ENCODE measurements around the gene ADK.
"Not testable (repeated sequence)": the region's sequence is repeated elsewhere in the genome, so short reads cannot be mapped to it uniquely, and the experiment has no call there.

The ADK gene

DNA sequence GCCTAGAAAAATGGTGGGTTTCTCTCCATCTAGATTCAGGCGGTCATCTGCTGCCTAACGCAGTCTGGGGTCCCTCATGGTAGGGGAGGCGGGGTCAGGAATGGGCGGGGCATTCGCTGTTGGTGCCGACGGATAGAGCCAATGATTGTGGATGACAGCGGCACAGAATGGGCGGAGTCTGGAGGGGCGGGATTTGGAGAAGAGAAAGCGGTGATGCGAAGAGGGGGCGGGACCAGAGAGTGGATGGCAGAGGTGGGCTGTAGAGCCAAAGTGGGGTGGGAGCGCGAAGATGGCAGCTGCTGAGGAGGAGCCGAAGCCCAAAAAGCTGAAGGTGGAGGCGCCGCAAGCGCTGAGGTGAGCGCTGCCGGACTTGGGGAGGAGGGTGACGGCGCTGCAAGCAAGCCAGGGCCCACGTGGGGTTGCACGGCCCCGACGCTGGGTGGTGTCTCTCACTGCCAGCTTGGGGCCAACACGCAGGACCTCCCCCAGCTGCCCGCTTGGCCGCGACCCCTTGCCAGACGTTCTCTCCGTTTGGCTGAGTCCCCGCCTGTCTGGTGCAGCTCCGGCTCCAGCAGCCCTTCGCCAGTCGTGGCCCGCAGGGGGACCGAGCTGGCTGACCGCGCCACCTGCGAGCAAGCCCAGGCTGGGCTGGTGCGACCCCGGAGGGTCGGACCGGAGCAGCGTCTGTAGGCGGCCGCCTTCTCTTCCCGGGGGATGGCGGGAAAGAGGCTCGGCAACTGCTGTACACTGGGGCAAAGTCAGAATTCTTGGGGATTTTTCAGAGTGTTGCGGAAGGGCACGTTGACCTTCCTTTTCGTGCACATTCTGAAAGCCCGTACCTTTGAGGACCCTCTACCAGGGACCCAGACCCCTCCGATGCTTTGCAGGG is at the start of gene ADK:
Gene ADK, plus strand, starts transcription at position 232 of the 889 bp plus-strand sequence. Its CDS starts 58 bp downstream, at position 290.
- peak; percentile 99 for DNase-seq

DNA sequence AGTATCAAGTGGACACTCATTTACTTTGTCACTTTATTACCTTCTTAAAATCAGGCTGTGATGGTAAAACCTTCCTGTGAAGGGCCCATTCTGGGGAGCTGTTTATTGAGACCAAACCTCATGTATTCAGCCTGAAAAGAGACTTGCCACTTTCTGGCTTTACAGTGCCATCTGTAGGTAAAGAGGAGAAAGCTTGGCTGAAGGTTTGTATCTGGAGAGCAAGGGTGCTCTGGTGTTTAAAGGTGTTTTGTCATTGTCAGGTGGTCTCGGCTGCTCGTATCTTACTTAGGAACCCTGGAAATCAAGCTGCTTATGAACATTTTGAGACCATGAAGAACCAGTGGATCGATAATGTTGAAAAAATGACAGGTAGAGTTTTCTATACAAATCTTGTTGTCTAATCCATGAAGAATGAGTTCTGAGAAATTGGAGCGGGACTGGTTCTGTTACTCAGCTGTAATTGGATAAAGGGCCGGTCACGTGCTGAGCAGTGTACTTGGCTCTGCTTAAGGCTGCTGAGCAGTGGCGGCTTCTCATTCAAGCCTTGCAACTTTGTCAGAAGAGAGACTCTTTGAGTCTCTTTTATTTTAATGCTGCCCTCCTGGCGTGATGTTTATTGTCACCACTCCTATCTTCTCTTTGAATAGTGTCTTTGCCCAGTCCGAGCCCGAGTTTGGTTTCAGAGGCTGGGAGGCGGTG is 47.3 kb upstream of the ADK start:
- peak; percentile 52 for DNase-seq

DNA sequence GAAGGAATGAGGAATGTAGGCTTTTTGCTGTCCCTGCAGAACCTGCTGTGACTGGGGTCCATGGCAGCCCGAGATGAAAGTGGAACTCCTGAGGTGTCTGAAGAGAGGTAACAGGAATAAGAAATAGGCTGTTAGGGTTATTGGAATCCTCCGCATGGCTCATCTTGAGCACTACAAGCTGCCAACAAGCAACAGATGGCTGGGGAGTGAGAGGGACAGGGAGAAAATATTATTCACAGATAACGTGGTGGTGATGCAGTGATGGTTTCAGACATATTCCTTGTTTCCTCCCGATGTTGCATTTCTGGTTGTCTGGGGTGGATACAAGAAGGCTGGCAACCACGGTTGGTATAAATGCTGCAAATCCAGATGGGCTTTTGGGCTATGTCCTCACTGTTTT is 46.5 kb upstream of the ADK start:
- no peak for DNase-seq

DNA sequence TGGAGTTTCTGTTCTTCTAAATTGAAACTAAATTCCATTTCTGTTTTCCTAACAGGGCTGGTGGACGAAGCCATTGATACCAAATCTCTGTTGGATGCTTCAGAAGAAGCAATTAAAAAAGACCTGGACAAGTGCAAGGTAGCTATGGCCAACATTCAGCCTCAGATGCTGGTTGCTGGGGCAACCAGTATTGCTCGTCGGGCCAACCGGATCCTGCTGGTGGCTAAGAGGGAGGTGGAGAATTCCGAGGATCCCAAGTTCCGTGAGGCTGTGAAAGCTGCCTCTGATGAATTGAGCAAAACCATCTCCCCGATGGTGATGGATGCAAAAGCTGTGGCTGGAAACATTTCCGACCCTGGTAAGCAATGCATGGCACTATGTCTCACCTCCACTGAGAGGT is 46.0 kb upstream of the ADK start:
- DNase-seq = no peak

DNA sequence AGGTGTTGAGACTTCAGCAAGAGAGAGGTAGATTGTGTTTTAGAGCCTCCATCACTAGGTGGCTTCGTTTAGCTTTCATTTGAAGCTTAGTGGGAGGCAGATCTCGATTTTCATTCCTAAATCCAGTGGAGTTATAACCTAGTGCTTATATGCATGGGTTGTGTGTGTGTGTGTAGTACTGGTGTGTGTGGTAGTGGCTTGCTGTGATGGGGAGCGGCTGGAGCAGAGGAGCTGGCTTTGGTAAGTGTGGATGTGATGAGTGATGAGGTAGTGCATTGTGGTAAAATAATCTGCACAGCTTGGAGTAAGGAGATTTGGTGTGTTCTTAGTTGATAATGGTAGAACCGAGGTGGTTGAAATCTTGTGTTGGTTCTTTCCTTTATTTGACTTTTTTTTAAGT is 43.6 kb upstream of the ADK start:
- DNase-seq = no peak

DNA sequence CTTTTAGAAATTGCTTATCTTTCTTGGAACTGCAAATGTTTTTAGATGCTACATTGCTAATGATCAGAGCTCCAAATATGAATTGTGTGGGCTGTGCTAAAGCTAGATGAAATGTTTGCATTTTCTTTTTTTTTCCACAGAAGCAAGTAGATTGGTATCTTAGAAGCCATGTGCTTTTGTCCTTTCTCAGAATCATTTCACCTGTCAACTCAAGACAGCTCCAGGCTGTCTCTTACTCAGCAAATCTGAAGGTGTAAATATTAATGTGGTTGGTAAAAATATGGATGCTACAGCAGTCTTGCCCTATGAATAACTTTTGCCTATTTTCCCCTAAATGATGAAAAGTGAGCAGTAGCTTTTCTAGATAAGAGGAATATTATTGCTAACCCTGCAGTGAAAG is 41.6 kb upstream of the ADK start:
- DNase-seq = no peak

DNA sequence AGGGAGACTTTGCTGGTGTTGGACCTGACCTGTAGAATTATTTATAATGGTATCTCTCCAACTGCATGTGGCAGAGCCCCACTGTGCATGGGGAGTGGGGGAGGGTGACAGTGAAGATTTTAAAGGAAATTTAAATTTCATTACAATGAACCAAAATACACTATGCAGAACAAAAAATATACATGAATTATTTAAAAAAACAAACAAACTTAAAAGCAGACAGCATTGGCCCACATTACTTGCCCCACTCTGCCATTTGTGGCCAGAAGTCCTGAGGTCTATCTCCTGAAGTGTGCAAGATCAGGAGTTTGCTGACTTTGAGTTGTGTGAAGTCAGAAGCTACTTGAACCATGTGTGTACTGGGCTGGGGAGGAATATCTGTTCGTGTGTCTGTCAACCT is 40.9 kb upstream of the ADK start:
- DNase-seq = no peak

DNA sequence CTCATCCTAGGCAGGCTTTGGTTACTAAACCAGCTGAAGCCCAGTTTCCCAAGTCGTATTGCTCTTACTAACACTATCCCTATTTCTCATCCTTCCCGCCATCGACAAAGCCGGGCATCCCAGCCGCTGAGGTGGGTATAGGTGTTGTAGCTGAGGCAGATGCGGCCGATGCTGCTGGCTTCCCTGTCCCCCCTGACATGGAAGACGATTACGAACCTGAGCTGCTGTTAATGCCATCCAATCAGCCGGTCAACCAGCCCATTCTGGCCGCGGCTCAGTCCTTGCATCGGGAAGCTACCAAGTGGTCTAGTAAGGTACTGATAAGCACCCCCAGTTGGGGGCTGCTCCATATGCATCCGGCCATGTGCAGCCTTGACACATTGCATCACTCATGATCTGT is 39.2 kb upstream of the ADK start:
- no peak for DNase-seq

DNA sequence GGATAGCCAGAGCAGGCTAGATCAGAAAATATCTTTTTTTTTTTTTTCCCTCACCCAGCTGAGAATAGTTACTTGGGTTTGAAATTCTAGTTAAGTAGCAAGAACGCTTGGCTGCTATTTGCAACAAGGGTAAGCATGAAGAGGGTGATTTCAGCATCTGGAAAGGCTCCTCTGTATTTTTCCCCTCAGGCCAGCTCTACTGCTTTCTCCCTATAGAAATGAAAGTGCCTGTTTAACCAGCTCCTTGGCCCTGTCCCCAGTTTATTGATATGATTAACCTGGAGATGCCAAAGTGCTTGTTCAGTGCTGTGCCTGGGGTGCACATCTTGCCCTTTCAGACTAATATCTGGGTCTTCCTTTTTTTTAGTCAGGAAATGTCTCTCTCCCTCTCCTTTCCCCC is 37.5 kb upstream of the ADK start:
- DNase-seq = no peak

DNA sequence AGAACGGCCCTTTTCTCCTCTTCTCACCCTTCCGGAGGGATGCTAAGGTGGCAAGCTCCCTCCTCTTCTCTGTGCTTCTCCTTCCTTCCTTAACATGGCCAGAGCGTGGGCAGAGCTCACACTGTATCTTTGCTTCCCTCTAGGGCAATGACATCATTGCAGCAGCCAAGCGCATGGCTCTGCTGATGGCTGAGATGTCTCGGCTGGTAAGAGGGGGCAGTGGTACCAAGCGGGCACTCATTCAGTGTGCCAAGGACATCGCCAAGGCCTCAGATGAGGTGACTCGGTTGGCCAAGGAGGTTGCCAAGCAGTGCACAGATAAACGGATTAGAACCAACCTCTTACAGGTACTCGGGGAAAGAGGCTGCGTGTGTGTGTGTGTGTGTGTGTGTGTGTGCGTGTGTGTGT is 37.0 kb upstream of the ADK start:
- DNase-seq = no peak

DNA sequence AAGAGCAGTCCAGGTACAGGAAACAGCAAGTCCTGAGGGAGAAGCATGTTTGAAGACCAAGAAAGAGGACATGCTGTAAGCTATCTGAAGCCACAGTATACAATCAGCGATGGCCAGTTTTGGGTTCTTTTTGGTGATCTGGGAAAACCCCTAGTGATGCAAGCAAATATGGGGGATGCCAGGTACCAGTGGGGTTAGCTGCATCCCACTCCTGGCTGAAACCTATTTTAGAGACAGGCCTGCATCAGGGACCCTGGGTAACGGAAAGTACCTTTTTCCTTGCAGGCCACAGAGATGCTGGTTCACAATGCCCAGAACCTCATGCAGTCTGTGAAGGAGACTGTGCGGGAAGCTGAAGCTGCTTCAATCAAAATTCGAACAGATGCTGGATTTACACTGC is 33.3 kb upstream of the ADK start:
- DNase-seq = no peak

DNA sequence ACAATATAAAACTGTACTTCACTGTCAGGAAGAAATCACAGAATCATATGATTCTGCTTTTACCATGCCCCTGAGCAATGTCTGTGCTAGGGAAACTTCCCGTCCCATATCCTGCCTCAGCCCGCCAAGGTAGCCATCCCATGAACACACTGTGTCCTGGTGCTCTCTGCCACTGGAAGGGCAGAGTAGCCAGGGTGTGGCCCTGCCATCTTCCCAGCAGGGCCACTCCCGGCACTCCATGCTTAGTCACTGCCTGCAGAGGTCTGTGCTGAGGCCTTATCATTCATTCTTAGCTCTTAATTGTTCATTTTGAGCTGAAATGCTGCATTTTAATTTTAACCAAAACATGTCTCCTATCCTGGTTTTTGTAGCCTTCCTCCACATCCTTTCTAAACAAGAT is 32.2 kb upstream of the ADK start:
- peak; percentile 52 for DNase-seq

DNA sequence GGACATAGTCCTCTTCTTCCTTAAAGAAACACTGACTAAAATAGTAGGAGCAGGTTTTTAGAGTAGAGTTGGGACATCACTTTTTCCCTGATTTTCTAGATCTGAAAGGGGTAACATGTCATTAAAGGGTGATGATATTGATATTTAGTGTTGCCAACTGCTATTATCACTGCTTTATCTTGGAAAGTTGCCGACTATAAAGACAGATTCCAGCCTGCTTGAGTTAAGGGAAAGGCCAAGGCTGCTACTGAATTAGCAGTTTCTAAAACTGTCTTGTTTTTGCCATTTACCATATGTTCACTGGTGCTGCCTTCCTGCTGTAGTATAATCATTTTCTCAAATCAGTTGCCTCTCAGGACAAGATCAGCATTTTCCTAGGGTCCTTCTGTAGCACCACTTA is 30.1 kb upstream of the ADK start:
- no peak for DNase-seq

DNA sequence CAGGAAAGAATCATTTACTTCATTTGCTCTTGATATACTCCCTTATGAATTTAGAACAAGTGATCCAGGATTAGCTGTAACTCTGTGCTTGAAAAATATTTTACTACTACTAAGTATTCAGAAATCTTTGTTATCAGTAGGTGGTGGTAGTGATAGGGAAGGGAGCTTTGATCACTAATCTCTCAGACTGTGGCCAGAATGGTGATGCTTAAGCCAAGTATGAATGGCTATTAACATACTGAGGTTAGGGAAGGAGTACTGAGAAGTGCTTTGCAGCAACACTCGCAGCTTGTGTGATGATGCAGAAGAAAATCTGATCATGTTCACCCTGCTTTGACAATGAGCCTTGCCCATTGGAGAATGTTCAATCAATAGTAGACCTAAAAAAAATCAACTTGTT is 29.7 kb upstream of the ADK start:
- DNase-seq = no peak

DNA sequence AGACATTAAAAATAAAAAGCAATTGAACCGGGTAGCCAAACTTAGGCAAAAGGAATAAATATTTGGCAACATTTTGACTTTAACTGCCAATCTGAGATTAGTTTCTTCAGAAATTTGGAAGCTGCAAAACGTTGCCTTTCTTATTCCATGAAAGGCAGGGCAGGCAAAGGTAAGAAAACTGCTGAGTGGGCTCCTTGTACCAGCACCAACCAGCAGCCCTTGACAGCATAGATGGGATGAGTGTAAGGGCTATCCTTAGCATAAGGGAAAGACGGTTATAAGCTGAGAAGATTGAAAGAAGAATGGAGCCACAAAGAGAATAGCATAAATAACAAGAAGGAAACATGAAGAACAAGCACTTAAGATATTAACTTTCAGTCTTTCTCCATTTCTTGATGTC is 29.0 kb upstream of the ADK start:
- no peak for DNase-seq

DNA sequence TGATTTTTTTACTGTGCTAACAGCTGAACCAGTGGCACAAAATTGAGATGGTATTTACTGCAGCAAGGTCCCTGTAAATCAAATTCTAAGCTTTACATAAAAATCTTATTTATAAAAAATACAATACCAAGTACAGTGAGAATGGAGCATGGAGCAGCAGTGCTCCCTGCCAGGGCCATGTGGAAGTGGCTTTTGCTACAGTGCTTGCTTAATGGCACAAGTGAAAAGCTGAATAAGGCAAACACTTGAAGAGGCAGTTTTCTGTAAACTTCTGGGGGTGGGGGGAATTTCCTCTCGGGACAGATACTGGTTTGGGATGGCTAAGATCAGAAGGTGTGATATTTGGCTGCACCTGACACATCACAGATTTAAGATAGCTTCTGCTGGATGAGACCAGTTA is 27.9 kb upstream of the ADK start:
- DNase-seq = no peak

DNA sequence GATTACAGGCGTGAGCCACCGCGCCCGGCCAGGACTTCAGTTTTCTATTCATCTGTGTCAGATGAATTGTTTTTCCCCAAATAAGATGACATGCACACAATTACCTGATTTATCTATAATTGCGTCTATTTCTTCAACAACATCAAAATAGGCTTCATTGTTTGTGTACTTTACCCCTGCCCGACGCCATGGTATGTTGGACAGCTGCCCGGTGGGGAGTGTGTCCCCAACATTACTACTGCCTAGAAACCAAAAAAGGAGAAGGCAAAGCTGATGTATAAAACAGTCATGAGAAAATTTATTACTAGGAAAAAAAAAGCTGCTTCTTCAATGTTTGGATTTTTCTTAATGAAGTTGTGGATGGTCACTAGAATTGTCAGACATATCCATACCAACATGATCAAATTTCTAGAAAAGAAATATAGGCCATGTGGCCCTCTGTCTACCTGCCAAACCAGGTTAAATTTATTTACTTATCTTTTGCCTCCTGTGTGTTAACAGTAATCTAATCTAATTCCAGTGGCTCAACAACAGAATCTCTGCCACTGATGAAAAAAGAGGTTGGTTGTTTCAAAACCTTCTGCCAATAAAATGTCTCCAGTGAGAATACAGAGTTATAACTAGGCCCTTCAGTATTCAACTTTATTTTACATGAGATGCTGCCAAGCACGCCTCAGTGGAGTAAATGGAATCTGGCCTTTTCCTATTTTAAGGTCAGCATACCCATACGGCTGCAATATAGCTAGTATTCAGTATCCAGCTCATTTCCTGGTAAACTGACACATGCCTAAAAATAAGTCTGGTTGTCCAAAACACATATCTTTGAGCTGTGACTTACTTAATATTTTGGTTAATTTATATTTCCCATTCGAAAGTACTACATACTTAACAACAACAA is 16.8 kb upstream of the ADK start:
- no peak for DNase-seq

DNA sequence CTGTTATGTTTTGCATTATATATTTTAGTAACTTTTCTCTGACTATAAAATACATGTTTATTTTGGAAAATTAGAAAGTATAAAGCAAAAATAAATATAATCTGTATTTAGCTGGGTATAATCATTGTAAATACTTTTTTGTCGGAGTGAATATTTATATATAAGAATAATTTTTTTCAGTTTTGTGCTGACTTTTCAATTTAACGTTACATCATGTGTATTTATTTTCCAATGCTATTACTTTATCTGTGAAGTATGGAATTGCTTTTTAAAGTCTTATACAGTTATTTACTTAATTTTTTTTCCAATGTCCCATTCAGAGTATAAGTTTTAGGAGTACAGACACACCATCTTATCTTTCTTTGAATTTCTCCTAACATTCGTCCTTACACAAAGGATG is 15.6 kb upstream of the ADK start:
- DNase-seq = no peak

DNA sequence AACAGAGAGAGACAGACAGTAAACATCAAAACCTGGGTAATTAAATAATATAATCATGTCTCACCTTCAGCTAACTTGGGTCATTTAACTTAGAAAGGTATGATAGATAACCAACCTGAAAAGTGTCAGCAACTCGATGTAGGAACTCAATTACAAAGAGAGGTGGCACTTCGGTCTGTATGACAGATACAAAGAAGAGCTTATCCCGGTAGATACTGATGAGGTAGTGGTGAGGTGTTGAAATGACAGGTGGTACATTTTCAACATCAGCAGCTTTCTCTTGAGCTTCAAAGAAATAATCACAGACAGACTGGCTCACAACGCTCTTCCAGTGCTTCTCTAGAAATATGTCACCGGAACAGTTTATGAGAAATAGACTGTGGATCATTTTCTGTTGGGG is 13.0 kb upstream of the ADK start:
- DNase-seq = no peak

DNA sequence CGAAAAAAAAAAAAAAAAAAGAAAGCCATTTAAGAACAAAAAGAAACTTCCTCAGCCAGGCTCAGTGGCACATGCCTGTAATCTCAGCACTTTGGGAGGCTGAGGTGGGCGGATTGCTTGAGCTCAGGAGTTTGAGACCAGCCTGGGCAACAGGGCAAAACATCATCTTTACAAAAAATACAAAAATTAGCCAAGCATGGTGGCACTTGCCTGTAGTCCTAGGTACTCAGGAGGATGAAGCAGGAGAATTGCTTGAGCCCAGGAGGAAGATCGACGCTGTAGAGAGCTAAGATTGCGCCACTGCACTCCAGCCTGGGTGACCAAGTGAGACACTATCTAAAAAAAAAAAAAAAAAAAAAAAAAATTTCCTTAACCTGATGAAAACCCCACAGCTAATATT is 12.4 kb upstream of the ADK start:
- not testable (repeated sequence) for DNase-seq

DNA sequence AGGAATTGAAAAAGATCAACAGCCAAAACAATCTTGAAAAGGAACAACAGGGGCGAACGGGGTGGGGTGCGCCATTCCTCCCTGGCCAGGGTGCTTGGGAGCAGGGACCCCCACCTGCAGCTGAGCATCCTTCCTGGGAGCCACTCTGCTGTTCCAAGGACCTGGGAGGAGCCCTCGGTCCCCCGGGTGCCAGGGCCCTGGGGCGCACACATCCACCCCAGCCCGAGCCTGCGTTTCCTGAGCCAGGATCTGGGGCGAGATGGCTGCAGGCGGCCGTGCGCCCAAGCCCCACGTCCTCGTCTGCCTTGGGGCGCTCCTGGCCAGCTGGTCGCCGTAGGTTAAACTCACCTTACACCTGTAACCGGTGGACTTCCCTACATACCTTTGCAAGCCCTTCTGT is 11.0 kb upstream of the ADK start:
- DNase-seq = no peak

DNA sequence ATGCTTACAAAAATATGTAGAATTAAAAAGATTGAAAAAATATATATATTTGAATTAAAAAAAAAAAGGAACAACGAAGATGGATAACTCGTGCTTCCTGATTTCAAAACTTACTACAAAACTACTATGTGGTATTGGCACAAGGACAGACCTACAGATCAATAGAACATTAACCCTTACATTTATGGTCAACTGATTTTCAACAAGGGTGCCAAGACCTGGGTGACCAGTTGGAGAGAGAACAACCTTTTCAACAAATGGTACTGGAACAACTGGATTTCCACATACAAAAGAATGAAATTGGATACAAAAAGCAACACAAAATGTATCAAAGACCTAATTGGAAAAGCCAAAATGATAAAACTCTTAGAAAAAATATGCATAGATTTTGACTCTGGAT is 10.5 kb upstream of the ADK start:
- DNase-seq = no peak

DNA sequence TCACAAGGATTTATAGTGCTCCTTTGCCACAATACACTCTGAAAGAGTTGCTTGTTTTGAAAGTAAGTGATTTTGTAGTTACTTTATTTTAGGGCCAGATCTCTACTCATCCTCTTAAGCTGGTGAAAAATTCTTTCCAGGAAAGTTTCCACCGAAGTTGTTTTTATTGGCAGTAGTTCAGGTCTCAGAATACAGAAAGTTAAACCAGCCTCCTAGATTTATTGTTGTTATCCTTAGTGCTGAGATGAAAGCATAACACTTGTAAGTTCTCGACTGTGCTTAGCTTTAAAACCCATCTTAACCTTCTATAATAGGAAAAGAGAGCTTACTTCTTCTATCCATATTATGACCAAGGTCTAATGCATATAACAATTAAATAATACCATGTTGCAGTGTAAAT is 5.9 kb upstream of the ADK start:
- no peak for DNase-seq

DNA sequence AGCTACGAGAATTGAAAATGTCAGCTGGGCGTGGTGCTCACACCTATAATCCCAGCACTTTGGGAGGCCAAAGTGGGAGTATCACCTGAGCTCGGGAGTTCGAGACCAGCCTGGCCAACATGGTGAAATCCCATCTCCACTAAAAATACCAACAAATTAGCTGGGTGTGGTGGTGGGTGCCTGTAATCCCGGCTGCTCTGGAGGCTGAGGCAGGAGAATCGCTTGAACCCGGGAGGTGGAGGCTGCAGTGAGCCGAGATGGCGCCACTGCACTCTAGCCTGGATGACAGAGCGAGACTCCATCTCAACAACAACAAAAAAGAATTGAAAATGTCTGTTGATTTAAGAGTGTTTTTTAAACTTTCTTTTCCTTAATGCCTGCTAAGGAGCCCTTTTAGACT is 4.0 kb upstream of the ADK start:
- DNase-seq = not testable (repeated sequence)

Measured in hematopoietic multipotent progenitor cell treated with erythropoietin and hydrocortisone succinate and interleukin-3 and kit ligand, for 8 days (in vitro differentiated cells).